Measurements from ENCODE around the gene IARS2.

The IARS2 gene

DNA sequence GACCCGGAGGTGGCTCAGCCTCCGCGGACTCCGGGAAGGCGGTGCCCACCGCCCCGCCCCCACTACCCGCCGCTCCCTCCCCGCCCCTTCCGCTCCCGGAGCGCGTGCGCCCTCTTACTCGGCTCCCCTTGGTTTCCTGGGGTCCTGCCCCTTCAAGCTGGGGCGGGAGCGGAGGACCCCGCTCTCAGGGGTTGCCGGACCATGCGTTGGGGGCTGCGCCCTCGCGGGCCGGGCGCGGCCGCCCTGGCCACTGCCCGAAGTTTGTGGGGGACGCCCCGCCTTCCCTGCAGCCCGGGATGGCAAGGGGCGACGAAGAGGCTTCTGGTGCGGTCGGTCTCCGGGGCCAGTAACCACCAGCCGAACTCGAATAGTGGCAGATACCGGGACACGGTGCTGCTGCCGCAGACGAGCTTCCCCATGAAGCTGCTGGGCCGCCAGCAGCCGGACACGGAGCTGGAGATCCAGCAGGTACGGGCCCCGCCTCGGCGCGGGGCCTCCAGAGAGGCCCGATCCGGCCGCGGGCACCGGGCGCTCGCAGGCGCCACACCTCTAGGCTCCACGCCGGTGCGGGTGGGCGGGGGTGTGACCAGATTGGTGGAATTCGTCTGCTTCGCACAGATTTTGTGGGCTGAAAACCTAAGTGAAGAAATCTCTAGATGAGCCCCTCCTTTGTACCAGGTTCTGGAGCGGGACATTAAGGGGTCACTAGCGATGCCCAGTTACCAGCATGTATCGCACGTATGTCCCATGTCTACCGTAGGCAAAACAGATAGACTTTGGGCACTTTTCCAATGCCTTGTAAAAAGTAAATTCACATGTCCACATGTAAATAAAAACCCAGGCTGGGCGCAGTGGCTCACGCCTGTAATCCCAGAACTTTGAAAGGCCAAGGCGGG lies at the start of gene IARS2:
IARS2 (plus strand) TSS at position 117 of the 896 bp plus-strand sequence; CDS start at position 202, 85 bp downstream.
- no peaks in the 10 kb centered on the region for H3K27me3 ChIP-seq (ENCODE audit: control insufficient read depth, insufficient read depth, low read length)
- H3K9me3 ChIP-seq (ENCODE audit: control insufficient read depth, low read depth, low read length) = no peaks in the 10 kb centered on the region
- H3K9ac ChIP-seq (ENCODE audit: low read length) = peak within 1 kb of the TSS; percentile 83
- H3K27ac ChIP-seq (ENCODE audit: low read length) = peak within 1 kb of the TSS; percentile 18
- H3K4me1 ChIP-seq (ENCODE audit: control insufficient read depth, low read depth, low read length) = peaks cover 5% of the 10 kb centered on the region
- H3K36me3 ChIP-seq (ENCODE audit: control insufficient read depth, low read depth, low read length) = peaks cover 13% of the 10 kb centered on the region
- peak within 1 kb of the TSS; percentile 84 for H3K4me3 ChIP-seq (ENCODE audit: low read length)

DNA sequence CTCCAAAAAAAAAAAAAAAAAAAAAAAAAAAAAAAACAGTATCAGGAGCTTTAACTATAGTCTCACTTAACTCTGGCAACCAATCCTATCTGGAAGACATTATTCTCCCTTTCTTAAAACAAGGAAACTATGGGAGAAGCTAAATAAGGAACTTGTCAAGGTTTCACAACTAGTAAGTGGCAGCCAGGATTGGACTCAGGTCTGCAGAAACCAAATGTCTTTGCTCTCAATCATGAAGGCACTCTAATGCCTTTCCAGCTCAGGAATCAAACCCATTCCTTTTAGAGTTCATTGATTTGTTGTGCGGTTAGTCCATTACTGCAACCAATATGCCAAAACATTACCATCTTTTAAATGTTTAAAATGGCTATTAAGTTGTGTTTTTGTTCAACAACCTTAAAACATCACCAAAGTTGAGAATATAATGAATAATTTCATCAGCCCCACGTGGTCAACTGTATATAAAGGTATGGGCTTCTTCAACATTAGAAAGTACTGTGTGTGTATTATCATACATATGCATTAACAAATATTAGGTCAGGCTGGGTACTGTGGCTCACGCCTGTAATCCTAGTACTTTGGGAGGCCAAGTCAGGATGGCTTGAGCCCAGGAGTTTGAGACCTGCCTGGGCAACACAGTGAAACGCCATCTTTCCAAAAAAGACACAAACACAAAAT lies 49.1 kb upstream of the IARS2 start:
- Histone ChIP-seq H3K27ac (ENCODE audit: low read length) (no peak overlapping the region), H3K36me3 (ENCODE audit: control insufficient read depth, low read depth, low read length) (peaks cover 2% of the 10 kb centered on the region), H3K9me3 (ENCODE audit: control insufficient read depth, low read depth, low read length) (no peaks in the 10 kb centered on the region), H3K4me1 (ENCODE audit: control insufficient read depth, low read depth, low read length) (no peaks in the 10 kb centered on the region), H3K27me3 (ENCODE audit: control insufficient read depth, insufficient read depth, low read length) (no peaks in the 10 kb centered on the region), H3K4me3 (ENCODE audit: low read length) (peak overlapping the region; percentile 74), H3K9ac (ENCODE audit: low read length) (no peak overlapping the region)

DNA sequence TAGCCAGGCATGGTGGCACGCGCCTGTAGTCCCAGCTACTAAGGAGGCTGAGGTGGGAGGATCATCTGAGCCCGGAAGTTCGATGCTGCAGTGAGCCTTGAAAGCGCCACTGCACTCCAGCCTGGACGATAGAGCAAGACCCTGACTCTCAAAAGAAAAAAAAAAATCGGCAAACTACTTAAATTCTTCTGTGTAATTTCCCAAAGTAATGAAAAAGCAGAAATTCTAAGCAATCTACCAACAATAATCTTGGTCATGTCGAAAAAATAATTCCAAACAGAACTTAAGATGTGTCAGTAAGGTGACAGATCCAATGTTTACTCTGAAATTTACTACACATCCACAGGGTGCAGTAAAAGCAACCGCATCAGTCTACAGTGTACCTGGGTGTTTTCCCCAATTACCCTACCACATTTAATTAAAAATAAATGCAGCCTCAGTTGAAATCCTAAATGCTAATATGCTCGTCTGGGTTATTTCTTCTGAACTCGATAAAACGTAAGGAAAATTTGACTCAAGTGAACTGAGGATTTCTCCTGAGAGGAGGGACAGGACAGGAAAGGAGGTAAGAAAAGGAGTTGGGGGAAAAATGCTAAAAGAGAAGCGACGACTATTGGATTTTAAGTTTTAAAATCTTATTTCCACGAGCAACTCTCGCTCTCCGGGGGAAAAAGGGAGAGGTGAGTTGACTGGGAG lies 48.4 kb upstream of the IARS2 start:
- no peaks in the 10 kb centered on the region for H3K36me3 ChIP-seq (ENCODE audit: control insufficient read depth, low read depth, low read length)
- H3K27ac ChIP-seq (ENCODE audit: low read length) = no peak overlapping the region
- H3K4me1 ChIP-seq (ENCODE audit: control insufficient read depth, low read depth, low read length) = no peaks in the 10 kb centered on the region
- no peaks in the 10 kb centered on the region for H3K9me3 ChIP-seq (ENCODE audit: control insufficient read depth, low read depth, low read length)
- H3K4me3 ChIP-seq (ENCODE audit: low read length) = peak overlapping the region; percentile 74
- peak overlapping the region; percentile 75 for H3K9ac ChIP-seq (ENCODE audit: low read length)
- no peaks in the 10 kb centered on the region for H3K27me3 ChIP-seq (ENCODE audit: control insufficient read depth, insufficient read depth, low read length)

DNA sequence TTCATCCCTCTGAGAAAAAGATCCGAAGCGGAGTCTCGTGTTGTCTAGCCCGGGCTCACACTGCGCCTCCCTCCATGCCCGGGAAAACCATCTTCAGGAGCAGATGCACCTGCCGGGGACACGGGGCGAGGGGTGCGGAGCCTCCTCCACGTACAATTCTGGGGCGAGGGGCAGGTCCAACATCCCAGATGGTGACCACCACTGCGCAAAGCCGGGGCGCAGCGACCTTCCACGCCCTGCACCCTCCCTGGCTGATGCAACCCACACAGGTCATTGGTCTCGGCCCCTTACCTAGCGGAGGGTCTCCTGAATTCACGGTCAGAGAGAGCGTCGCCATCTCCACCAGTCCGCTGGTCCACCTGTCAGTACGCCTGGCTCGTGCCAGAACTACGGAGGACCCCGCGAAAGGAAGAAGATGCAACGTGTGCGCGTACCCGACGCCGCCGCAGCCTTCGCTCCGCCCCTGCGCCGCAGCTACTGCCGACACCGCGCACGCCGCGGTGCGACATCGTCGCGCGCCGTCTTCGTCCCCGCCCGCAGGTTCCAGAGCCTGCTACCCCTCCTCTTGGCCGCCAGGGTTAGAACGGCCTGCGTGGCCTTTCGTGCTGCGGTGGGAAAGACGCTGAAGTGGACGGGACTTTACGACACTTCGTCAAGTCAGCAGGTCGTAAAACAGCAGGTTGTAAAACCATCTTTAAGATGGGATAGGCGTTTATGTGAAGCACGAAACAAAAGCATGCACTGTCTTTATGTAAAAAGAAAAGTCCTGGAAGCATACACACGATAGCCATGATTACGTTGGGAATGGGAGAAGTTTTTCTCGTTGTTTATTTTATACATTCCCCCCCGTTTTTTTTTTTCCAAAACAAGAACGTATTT lies 47.6 kb upstream of the IARS2 start, which contains the start of gene EPRS1:
EPRS1 (minus strand) TSS at position 454 of the 879 bp plus-strand sequence; CDS start at position 337, 117 bp downstream.
- H3K36me3 ChIP-seq (ENCODE audit: control insufficient read depth, low read depth, low read length) = no peaks in the 10 kb centered on the region
- H3K27me3 ChIP-seq (ENCODE audit: control insufficient read depth, insufficient read depth, low read length) = no peaks in the 10 kb centered on the region
- peak within 1 kb of the TSS; percentile 75 for H3K27ac ChIP-seq (ENCODE audit: low read length)
- no peaks in the 10 kb centered on the region for H3K4me1 ChIP-seq (ENCODE audit: control insufficient read depth, low read depth, low read length)
- H3K4me3 ChIP-seq (ENCODE audit: low read length) = peak within 1 kb of the TSS; percentile 74
- no peaks in the 10 kb centered on the region for H3K9me3 ChIP-seq (ENCODE audit: control insufficient read depth, low read depth, low read length)
- H3K9ac ChIP-seq (ENCODE audit: low read length) = peak within 1 kb of the TSS; percentile 75

DNA sequence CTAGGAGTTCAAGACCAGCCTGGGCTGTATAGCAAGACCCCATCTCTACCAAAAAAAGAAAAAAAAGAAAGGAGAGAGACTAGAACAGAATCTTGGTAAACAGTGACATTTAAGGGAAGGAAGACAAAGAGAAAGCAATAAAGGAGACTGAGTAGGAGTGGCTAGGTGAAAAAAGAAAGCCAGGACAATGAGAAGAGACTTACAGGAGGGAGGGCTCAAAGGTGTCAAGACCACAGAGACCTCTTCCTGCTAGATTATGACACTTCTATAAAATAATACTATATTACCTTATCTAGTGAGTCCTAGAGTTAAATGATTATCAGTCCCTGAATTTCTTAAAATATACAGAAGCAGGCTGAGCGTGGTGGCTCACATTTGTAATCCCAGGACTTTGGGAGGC lies 37.6 kb upstream of the IARS2 start:
- Histone ChIP-seq H3K4me3 (ENCODE audit: low read length) (no peak overlapping the region), H3K27ac (ENCODE audit: low read length) (no peak overlapping the region), H3K36me3 (ENCODE audit: control insufficient read depth, low read depth, low read length) (no peaks in the 10 kb centered on the region), H3K9ac (ENCODE audit: low read length) (no peak overlapping the region), H3K27me3 (ENCODE audit: control insufficient read depth, insufficient read depth, low read length) (no peaks in the 10 kb centered on the region), H3K9me3 (ENCODE audit: control insufficient read depth, low read depth, low read length) (no peaks in the 10 kb centered on the region), H3K4me1 (ENCODE audit: control insufficient read depth, low read depth, low read length) (peaks cover 8% of the 10 kb centered on the region)

DNA sequence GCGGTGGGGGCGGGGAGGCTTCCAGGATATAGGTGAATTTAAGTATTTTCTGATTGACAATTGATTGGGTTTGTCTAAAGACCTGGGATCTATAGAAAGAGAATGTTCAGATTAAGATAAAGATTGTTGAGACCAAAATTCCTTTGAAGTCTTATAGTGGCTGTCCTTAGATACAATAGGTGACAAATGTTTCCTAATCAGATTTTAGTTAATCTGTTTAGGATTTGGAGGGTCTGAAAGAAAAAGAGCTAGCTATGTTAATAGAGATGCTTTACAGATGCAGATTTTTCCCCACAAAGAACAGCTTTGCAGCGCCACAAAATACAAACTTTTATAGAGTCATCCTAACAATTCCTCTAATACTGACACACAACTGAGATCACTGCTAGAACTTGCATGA lies 33.1 kb upstream of the IARS2 start:
- Histone ChIP-seq H3K36me3 (ENCODE audit: control insufficient read depth, low read depth, low read length) (no peaks in the 10 kb centered on the region), H3K27me3 (ENCODE audit: control insufficient read depth, insufficient read depth, low read length) (no peaks in the 10 kb centered on the region), H3K27ac (ENCODE audit: low read length) (no peak overlapping the region), H3K4me3 (ENCODE audit: low read length) (peak overlapping the region; percentile 13), H3K9me3 (ENCODE audit: control insufficient read depth, low read depth, low read length) (no peaks in the 10 kb centered on the region), H3K4me1 (ENCODE audit: control insufficient read depth, low read depth, low read length) (peaks cover 8% of the 10 kb centered on the region), H3K9ac (ENCODE audit: low read length) (no peak overlapping the region)

DNA sequence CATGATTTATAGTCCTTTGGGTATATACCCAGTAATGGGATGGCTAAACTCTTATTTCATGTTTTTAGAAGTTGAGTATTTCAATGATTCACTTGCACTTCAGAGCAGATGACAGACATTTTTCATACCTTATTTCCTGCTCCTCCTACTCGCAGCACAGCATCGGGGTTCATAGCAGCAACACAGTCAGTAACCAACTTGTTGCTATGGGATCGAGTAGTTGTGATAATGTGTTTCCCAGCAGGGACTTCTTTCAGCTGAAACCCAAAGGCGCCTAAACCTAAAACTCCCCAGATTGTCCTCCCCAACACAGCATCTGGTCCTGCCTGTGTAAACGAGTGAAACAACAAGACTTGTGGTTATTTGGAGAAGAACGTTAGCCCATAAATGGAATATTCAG lies 31.3 kb upstream of the IARS2 start:
- Histone ChIP-seq H3K27ac (ENCODE audit: low read length) (no peak overlapping the region), H3K4me1 (ENCODE audit: control insufficient read depth, low read depth, low read length) (peaks cover 8% of the 10 kb centered on the region), H3K9me3 (ENCODE audit: control insufficient read depth, low read depth, low read length) (no peaks in the 10 kb centered on the region), H3K9ac (ENCODE audit: low read length) (no peak overlapping the region), H3K4me3 (ENCODE audit: low read length) (no peak overlapping the region), H3K36me3 (ENCODE audit: control insufficient read depth, low read depth, low read length) (no peaks in the 10 kb centered on the region), H3K27me3 (ENCODE audit: control insufficient read depth, insufficient read depth, low read length) (no peaks in the 10 kb centered on the region)

DNA sequence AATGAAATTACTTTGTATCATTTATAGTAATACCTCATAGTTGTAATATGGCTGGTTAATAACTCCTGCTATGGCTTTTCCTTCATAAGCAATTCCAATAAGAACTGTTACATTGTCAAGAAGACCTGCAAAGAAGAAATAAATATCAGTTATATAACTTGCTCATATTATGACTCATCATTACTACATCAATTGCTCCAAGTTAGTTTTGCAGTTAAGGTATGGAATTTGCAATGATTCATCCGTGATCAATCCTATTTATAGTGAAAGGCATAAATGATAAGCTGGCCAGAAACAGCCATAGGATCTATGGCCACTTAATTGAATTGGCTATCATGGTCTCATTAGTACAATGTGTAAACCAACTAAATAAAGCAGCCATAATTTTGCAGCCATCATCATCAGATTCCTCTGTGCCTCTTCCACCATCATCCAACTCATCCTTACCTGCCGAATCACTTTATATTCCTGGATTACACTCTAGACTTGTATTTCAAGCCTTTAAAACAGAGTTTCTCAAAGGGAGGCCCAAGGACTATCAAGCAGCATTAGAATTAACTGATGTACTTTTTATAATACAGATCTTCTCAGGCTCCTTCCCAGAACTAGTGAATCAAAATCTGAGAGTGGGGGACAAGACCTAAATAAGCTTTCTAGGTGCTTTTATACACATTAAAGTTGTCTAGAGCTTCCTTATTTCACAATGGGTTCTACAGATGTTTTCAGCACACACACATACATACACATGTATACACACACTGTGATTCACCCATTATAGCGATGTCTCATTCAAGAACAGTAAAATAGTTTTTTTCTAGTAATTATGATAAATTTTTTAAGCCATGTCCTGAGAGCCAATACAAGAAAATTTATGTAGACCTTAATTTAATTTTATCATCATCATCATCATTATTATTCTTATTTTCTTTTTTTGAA lies 26.4 kb upstream of the IARS2 start:
- Histone ChIP-seq H3K36me3 (ENCODE audit: control insufficient read depth, low read depth, low read length) (peaks cover 3% of the 10 kb centered on the region), H3K27me3 (ENCODE audit: control insufficient read depth, insufficient read depth, low read length) (no peaks in the 10 kb centered on the region), H3K9ac (ENCODE audit: low read length) (no peak overlapping the region), H3K4me3 (ENCODE audit: low read length) (no peak overlapping the region), H3K27ac (ENCODE audit: low read length) (no peak overlapping the region), H3K9me3 (ENCODE audit: control insufficient read depth, low read depth, low read length) (no peaks in the 10 kb centered on the region), H3K4me1 (ENCODE audit: control insufficient read depth, low read depth, low read length) (no peaks in the 10 kb centered on the region)

DNA sequence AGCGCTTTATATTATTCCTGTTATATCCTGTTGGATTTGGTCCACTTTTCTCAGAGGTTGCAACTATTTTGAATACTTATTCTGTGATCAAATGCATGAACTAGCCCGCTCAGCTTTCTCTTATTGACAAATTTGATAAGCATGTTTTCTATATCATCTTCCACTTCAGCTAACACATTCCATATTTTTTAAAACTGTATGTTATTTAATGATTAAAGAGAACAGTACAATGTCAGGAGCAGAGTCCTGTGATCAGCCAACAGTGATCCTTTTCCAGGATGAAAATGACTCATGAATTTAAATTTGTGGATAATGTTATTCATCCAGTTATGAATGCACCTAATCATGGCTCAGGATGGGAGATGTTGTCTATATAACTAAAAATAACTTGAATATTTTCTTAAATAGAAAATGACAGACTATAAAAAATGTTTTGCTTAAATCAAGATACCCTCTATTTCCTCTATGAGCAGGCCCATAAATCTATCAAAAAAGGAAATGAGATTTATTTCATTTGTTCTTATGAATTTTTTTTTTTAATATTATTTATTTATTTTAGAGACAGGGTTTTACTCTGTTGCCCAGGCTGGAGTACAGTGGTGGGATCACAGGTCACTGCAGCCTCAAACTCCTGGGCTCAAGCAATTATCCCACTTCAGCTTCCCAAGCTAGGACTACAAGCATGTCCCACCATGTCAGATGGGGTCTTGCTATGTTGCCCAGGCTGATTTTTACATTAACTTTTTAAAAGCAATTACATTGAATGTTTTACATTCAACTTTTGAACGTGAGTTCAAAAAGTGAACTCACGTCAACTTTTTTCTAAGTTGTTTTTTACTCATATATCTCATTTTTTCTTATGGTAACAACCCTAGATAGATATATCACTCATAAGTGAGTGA lies 16.8 kb upstream of the IARS2 start:
- H3K9me3 ChIP-seq (ENCODE audit: control insufficient read depth, low read depth, low read length) = no peaks in the 10 kb centered on the region
- no peak overlapping the region for H3K27ac ChIP-seq (ENCODE audit: low read length)
- H3K27me3 ChIP-seq (ENCODE audit: control insufficient read depth, insufficient read depth, low read length) = no peaks in the 10 kb centered on the region
- no peaks in the 10 kb centered on the region for H3K4me1 ChIP-seq (ENCODE audit: control insufficient read depth, low read depth, low read length)
- H3K4me3 ChIP-seq (ENCODE audit: low read length) = no peak overlapping the region
- peaks cover 7% of the 10 kb centered on the region for H3K36me3 ChIP-seq (ENCODE audit: control insufficient read depth, low read depth, low read length)
- H3K9ac ChIP-seq (ENCODE audit: low read length) = no peak overlapping the region

Data from iPS-18a (cell line).